Right cardiac atrium (tissue), 5 donors: ENCODE measurements around the gene TRIM66. TPM values are rescaled to one million over a fixed set of nuclear protein-coding genes. Genes with fewer than 3 reads are reported as not detected.
A peak's percentile ranks its signal among the peaks of the same experiment; 100 is the strongest.

Experiments
- ATAC-seq, 2 donors: fragments of 200-7000 bp; cut with Tn5 transposase; one replicate each; pipeline versions ENCODE4 v1.8.0 to v1.9.1; 2020; ENCODE audit warnings: moderate library complexity in 2 of 2, mild to moderate bottlenecking in 1 of 2
- DNase-seq, 3 donors: peaks; one replicate each; pipeline ENCODE4 v3.0.0-alpha.2; 2020
- H3K27ac ChIP-seq: one replicate; pipeline ENCODE4 v1.5.1; 2013; ENCODE audit warnings: mild to moderate bottlenecking, low read length, control low read depth, moderate library complexity
- H3K27me3 ChIP-seq: one replicate; pipeline ENCODE4 v1.6.1; 2013; ENCODE audit not compliant: control insufficient read depth, insufficient read depth
- H3K4me1 ChIP-seq: one replicate; pipeline ENCODE4 v1.6.1; 2013; ENCODE audit warnings: low read length; ENCODE audit not compliant: control insufficient read depth, insufficient read depth
- H3K4me3 ChIP-seq: one replicate; pipeline ENCODE4 v1.5.1; 2013; ENCODE audit warnings: low read length, control low read depth
- H3K9me3 ChIP-seq: one replicate; pipeline ENCODE4 v1.6.1; 2013; ENCODE audit warnings: low read length; ENCODE audit not compliant: control insufficient read depth
- WGBS: extraction: QIAGEN DNeasy Blood & Tissue Kit; methylation state at CpG from one replicate; pipeline ENCODE4 v1.1.7; 2013; 5-methylcytosine and 5-hydroxymethylcytosine counted together
- intact Hi-C, 4 donors: fragments of 100-400 bp; cut with DNase I; formaldehyde crosslinking; loops; one replicate each; pipeline versions ENCODE4 v1.11.0 to v1.14.0; 2022 to 2023
- polyA plus RNA-seq: library from polyadenylated mRNA; stranded (reverse); fragments of 200-250 nt; gene quantifications from one replicate; pipeline ENCODE4 v1.2.3, GENCODE V29; 2013
- total RNA-seq, 4 donors: library from RNA; stranded (reverse); fragmentation: NEBNext Ultra II Directional; extraction: Animal tissue kit (Norgen Biotek cat#: 25700); gene quantifications; one replicate each; pipeline ENCODE4 v1.2.1, GENCODE V29; 2021
- donor health status: healthy with polysubstance abuse.
- donor health status: DM: no; HTN: yes; CAD: no.
- donor health status: DM: no; HTN: no; CAD: no.
- donor health status: DM: no; HTN: yes; CAD: no; lungs with severe emphysema.
- donor health status: DM: yes; HTN: yes; CAD: no.

Gene TRIM66
- total and polyA plus RNA-seq, 5 donors, result 1.6 to 3.6 (median 2.5) TPM

DNA sequence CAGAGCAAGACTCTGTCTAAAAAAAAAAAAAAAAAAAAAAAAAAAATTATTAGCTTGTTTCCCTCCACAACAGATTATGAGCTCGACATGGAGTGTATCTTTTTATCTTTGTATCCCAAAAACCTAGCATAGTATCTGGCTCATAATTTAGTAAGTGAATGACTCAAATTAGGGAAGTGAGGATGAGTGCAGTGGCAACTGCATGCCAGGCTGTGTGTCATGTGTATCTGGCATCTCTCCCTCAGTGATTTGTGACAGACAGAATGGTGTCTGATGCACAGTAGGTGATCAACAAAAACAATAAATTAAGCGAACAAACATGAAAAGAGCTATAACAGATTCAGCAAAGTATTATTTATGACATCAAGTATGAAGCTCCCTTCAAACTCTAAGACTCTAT is 95.7 kb downstream of the TRIM66 start:
- intact Hi-C loops, result no loop called here
- no peak for DNase-seq
- Histone ChIP-seq H3K27ac (no peak overlapping the region), H3K27me3 (no peaks in the 10 kb centered on the region), H3K9me3 (no peaks in the 10 kb centered on the region), H3K4me1 (no peaks in the 10 kb centered on the region), H3K4me3 (no peak overlapping the region)
- WGBS, result 68% methylated on average over 2 of the region's 2 CpGs
- no peak for ATAC-seq

- no peak overlapping the region for H3K4me3 ChIP-seq
- whole genome bisulfite sequencing, result 94% methylated on average over 1 of the region's 1 CpG
- ATAC-seq (no peak), DNase-seq (no peak)
- intact Hi-C loops, result no loop called here
- H3K4me1 ChIP-seq, result no peaks in the 10 kb centered on the region
- H3K9me3 ChIP-seq, result no peaks in the 10 kb centered on the region
- H3K27ac ChIP-seq, result no peak overlapping the region
- no peaks in the 10 kb centered on the region for H3K27me3 ChIP-seq
These were observed 96.3 kb downstream of the TRIM66 start for GRCh38 chr11:8586184-8586583.

GRCh38 chr11:8584511-8584910 is 98.0 kb downstream of the TRIM66 start:
- Histone ChIP-seq H3K4me1 (no peaks in the 10 kb centered on the region), H3K27ac (peak overlapping the region; percentile 45), H3K4me3 (no peak overlapping the region), H3K27me3 (no peaks in the 10 kb centered on the region), H3K9me3 (no peaks in the 10 kb centered on the region)
- intact Hi-C loops, result no loop called here
- ATAC-seq, result peak in 1 of 2 donors; percentile 60
- WGBS, result 47% methylated on average over 2 of the region's 2 CpGs
- DNase-seq, result no peak

- no peaks in the 10 kb centered on the region for H3K27me3 ChIP-seq
- WGBS, result 79% methylated on average over 1 of the region's 1 CpG
- intact Hi-C loops, result no loop called here
- no peaks in the 10 kb centered on the region for H3K4me1 ChIP-seq
- H3K4me3 ChIP-seq, result no peak overlapping the region
- ATAC-seq (no peak), DNase-seq (no peak)
- peak overlapping the region; percentile 45 for H3K27ac ChIP-seq
- H3K9me3 ChIP-seq, result no peaks in the 10 kb centered on the region
These were observed 98.4 kb downstream of the TRIM66 start for GRCh38 chr11:8584082-8584481.

DNA sequence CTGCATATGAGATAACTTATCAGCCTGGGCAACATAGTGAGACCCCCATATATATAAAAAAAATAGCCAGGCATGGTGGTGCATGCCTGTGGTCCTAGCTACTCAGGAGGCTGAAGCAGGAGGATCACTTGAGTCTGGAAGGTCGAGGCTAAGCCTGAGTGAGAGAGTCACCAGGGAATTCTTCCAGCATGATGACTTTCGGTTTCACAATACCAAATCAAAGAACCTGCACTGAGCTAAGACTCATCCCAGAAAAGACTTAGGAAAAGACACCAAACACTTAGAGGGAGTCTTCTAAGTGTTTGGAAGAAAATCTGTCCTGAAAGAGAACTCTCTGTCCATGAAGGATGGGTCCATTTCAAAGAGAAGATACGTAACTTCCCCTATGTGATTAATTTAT is 101.2 kb downstream of the TRIM66 start:
- DNase-seq (no peak), ATAC-seq (no peak)
- Histone ChIP-seq H3K4me3 (no peak overlapping the region), H3K27ac (no peak overlapping the region), H3K4me1 (no peaks in the 10 kb centered on the region), H3K9me3 (no peaks in the 10 kb centered on the region), H3K27me3 (no peaks in the 10 kb centered on the region)
- WGBS, result 82% methylated on average over 3 of the region's 3 CpGs
- intact Hi-C loops, result no loop called here

DNA sequence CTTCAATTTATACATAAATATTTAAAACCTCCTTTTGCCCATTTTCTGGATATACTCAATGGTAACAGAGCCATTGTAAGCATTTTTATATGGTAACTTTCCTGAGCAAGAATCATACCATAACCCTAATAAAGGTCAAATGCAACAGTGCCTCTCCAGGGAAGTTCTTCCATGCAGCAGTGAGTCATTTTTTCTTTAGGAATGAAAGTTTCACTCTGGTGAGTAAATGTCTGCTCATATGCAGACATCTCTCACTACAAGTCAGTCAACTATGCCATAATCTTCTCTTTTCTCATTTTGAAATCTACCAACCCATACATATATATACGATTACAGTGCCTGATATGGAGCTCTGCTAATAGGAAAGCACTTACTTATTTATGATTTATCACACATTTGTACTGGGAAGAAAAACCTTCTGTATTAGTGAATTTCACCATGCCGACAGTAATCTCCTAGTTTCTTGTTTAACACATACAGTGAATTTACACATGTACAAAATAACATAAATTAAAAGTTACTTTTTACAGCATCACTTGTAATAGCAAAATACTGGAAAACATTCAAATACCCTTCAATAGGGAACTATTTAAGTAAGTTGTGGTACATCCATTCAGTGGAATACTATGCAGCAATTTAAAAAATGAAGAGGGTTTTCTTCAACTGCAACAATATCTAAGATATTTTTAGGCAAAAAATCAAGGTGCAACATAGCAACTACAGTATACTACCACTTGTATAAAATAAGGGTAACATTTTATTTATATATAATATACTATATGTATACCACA is 104.5 kb downstream of the TRIM66 start:
- intact Hi-C loops, result no loop called here
- 97% methylated on average over 2 of the region's 2 CpGs for WGBS
- Histone ChIP-seq H3K4me1 (no peaks in the 10 kb centered on the region), H3K27ac (no peak overlapping the region), H3K27me3 (no peaks in the 10 kb centered on the region), H3K9me3 (no peaks in the 10 kb centered on the region), H3K4me3 (no peak overlapping the region)
- no peak for DNase-seq
- no peak for ATAC-seq

- ATAC-seq (no peak), DNase-seq (no peak)
- Histone ChIP-seq H3K4me3 (no peak overlapping the region), H3K27ac (no peak overlapping the region), H3K9me3 (no peaks in the 10 kb centered on the region), H3K27me3 (no peaks in the 10 kb centered on the region), H3K4me1 (no peaks in the 10 kb centered on the region)
- 98% methylated on average over 1 of the region's 1 CpG for WGBS
- intact Hi-C loops, result no loop called here
These were observed 107.7 kb downstream of the TRIM66 start for GRCh38 chr11:8574798-8575197.

DNA sequence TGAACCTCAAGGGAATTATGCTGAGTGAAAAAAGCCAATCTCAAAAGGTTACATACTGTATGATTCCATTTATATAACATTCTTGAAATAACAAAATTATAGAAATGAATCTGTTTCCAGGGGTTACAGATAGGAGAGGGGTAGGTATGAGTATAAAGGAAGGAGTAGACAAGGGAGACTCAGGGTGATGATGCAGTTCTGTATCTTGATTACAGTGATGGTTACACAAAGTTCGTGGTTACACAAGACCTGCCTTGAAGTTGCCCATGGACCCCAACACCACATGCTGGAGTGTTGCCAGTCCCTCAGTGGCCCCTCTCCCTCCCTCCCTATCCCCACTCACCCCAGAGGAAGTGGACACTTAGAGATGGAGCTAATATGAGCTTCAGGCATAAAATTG is 108.7 kb downstream of the TRIM66 start:
- H3K27ac ChIP-seq, result no peak overlapping the region
- no peak for DNase-seq
- intact Hi-C loops, result no loop called here
- no peak for ATAC-seq
- H3K27me3 ChIP-seq, result no peaks in the 10 kb centered on the region
- 84% methylated on average over 1 of the region's 1 CpG for WGBS
- no peaks in the 10 kb centered on the region for H3K9me3 ChIP-seq
- no peak overlapping the region for H3K4me3 ChIP-seq
- no peaks in the 10 kb centered on the region for H3K4me1 ChIP-seq

DNA sequence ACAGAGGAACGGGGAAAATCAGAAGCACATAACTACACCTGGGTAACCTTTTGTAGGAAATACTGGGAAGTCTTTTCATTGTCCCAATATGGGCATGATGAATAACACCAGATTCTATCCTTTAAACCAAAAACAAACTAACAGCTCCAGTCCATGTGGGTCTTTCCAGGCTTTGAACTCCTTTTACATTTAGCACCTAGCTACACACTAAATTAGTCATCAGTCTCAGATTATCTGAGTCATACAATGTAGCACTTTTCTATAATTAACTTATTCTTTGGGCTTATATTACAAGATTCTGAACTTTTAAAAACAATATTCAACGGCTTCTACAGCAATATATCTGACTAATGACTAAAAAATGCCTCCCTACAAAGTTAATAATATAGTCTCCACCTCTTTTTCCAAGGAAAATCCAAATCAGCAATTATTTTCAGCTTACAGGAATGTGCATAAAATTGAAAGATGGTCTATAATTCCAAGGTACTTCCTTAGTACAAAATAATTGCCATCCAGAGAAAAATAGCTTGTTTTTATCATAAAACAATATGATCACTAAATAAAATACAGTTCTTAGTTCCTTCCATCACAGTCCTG is 114.8 kb downstream of the TRIM66 start:
- 67% methylated on average over 2 of the region's 2 CpGs for WGBS
- DNase-seq (no peak), ATAC-seq (no peak)
- intact Hi-C loops, result loop anchor here (5.0 to 10.0 kb wide), 3 partner anchors 233 to 373 kb away; no protein-coding TSS in a partner anchor
- Histone ChIP-seq H3K4me1 (no peaks in the 10 kb centered on the region), H3K27ac (no peak overlapping the region), H3K9me3 (no peaks in the 10 kb centered on the region), H3K27me3 (no peaks in the 10 kb centered on the region), H3K4me3 (no peak overlapping the region)

GRCh38 chr11:8566613-8567210 is 115.8 kb downstream of the TRIM66 start:
- DNase-seq (peak in 1 of 3 donors; percentile 14), ATAC-seq (peak in 1 of 2 donors; percentile 31)
- Histone ChIP-seq H3K4me3 (no peak overlapping the region), H3K9me3 (no peaks in the 10 kb centered on the region), H3K27ac (no peak overlapping the region), H3K27me3 (no peaks in the 10 kb centered on the region), H3K4me1 (no peaks in the 10 kb centered on the region)
- intact Hi-C loops, result loop anchor here (5.0 to 10.0 kb wide), 3 partner anchors 232 to 372 kb away; no protein-coding TSS in a partner anchor
- WGBS, result 30% methylated on average over 5 of the region's 5 CpGs

DNA sequence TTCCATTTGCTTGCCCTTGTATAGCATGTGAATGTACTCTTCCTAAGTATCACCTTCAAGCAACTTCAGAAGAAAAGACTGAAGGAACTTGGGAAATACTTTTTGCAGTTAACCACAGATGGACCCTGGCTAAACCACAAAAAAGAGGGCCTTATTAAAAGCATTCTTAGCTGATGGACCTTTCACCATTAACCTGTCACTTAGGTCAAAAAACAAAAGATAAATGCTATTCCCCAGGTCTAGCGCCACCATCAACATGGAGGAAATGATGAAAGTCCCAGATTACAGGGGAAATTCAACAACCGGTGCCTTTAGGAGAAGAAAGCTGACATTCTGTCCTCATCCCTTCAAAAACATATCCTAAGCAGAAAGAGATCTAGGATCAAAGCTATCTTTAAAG is 117.9 kb downstream of the TRIM66 start:
- Histone ChIP-seq H3K9me3 (peaks cover 2% of the 10 kb centered on the region), H3K27me3 (no peaks in the 10 kb centered on the region), H3K4me1 (no peaks in the 10 kb centered on the region), H3K27ac (no peak overlapping the region), H3K4me3 (no peak overlapping the region)
- DNase-seq, result no peak
- 50% methylated on average over 2 of the region's 2 CpGs for WGBS
- intact Hi-C loops, result loop anchor here in 3 of 4 donors (5.0 to 10.0 kb wide), 3 partner anchors 230 to 370 kb away; no protein-coding TSS in a partner anchor
- ATAC-seq, result no peak
